Stimulated activated CD8-positive, alpha-beta memory T cell treated with anti-CD3 and anti-CD28 coated beads, Interleukin-15, amount 100 ng/mL, for 24 hours (primary cell): ENCODE measurements around the gene TNIP2.

Experiments
- DNase-seq: peaks from one replicate; pipeline ENCODE4 v3.0.0-alpha.2; 2020; ENCODE audit warnings: low read depth

Gene TNIP2

GRCh38 chr4:2716236-2716635, 39.9 kb downstream of the TNIP2 start:
- no peak for DNase-seq

GRCh38 chr4:2715426-2715825, 40.7 kb downstream of the TNIP2 start:
- DNase-seq = no peak

DNA sequence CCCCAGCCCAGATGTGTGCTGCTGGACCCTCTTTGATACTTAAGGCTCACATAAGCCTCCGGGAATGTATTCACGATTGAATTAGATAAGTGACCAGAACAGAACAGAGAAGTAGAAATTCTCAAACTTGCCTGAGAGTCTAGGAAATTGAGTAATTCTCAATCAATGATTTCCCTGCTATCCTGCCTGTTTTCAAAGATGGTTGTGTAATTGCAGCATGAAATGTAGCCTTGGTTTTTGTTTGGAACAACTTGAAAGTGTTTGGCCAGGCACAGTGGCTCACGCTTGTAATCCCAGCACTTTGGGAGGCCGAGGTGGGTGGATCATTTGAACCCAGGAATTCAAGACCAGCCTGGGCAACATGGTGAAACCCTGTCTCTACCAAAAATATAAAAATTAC, 41.2 kb downstream of the TNIP2 start:
- no peak for DNase-seq

GRCh38 chr4:2714061-2714770, 41.9 kb downstream of the TNIP2 start:
- no peak for DNase-seq

DNA sequence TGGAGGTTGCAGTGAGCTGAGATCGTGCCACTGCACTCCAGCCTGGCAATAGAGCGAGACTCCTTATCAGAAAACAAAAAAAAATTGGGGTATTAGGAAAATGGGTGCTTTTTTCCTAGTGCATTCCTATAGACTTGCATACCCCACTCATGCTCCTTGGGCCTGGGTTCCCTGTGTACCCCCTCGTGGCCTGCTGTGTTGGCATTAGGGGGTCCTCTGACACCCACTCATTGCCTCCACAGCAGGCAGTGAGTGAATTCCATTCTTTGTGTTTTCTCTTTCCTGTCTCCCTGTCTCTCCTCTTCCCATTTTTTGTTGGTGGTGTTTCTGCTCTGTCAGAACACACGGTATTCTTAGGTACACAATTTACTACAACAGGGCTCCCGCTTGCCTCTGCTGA, 42.8 kb downstream of the TNIP2 start:
- no peak for DNase-seq

- no peak for DNase-seq
Observed at GRCh38 chr4:2712261-2712842, 43.8 kb downstream of the TNIP2 start.

DNA sequence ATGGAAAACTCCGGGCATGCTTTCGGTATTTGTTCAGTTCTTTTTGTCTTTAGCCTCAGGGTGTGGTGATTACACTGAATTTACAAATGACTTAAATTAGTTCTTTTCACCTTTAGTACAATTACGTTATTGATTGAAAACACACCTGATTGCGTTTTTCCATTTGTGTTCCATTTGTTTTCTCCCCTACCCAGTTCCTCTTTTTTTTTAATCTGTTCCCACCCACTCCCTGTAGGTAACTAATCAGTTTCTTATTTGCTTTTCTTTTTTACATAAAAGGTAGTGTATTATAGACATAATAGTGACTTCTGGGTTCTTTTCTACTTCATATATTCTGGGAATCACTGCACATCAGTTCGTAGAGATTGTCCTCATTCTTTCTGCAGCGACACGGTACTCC, 53.4 kb downstream of the TNIP2 start:
- no peak for DNase-seq

DNA sequence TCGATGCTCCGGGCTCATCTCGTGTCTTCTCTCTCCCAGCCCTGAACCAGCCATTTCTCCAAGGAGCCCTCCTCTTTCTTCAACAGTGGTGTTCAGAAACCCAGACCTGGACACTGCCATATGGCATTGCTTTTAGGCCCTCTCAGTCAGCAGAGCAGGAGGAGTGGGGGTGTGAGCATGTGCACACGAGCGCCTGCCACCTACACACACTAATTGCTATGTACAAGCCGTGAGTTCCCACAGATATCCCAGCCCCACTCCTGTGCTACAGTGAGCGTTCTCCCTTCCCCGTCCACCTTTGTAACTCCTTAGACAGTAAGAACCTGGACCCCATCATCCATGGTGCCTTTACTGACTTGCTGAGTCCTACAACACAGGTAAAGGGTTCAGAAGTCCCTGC, 53.8 kb downstream of the TNIP2 start:
- DNase-seq = no peak

DNA sequence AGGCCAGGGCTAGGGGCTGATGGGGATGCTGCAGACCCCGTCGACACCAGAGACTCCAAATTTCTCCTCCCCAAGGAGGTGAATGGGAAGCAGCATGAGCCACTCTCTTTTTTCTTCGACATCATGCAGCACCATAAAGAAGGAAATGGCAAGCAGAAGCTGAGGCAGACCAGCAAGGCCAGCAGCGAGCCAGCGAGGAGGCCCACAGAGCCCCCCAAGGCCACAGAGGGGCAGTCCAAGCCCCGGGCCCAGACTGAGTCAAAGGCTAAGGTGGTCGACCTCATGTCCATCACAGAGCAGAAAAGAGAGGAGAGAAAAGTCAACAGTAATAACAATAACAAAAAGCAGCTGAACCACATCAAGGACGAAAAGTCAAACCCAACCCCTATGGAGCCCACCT, 56.1 kb downstream of the TNIP2 start:
- DNase-seq = no peak

DNA sequence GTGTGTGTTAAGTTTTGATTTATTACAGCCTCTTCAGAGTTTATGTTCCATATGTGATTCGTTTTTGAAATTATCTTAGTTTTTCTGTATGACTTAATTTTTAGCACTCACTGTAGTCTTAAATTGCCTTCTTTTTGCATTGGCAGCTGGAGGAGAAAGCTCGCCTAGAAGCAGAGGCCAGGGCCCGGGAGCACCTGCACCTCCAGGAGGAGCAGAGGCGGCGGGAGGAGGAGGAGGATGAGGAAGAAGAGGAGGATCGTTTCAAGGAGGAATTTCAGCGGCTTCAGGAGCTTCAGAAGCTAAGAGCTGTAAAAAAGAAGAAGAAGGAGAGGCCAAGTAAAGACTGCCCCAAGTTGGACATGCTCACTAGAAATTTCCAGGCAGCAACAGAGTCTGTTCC, 56.6 kb downstream of the TNIP2 start:
- no peak for DNase-seq

DNA sequence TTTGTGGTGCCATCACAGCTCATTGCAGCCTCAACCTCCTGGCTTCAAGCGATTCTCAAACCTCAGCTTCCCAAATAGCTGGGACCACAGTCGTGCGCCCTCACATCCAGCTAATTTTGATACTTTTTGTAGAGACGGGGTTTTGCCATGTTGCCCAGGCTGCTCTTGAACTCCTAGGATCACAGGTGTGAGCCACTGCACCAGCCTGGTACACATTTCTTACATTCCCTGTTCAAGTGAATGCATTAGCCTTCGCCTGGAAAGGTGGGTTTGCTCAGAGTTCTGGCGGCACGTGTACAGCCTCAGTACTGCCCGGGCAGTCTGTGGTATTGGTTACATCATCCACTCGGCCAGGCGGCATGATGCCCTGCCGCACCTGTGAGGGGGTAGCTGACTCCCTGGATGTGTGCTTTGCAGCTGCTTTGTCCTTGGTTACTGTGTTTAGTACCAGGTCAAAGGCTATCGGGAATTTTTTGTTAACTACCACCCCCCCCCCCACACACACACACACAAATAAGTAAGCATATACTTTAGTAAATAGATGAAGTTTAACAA, 57.1 kb downstream of the TNIP2 start:
- no peak for DNase-seq

- no peak for DNase-seq
Observed at GRCh38 chr4:2698504-2698903, 57.6 kb downstream of the TNIP2 start.

GRCh38 chr4:2697995-2698414, 58.1 kb downstream of the TNIP2 start:
- DNase-seq = no peak

GRCh38 chr4:2696423-2696822, 59.7 kb downstream of the TNIP2 start:
- no peak for DNase-seq

GRCh38 chr4:2695346-2696060, 60.6 kb downstream of the TNIP2 start:
- no peak for DNase-seq

GRCh38 chr4:2694691-2695090, 61.4 kb downstream of the TNIP2 start:
- no peak for DNase-seq

DNA sequence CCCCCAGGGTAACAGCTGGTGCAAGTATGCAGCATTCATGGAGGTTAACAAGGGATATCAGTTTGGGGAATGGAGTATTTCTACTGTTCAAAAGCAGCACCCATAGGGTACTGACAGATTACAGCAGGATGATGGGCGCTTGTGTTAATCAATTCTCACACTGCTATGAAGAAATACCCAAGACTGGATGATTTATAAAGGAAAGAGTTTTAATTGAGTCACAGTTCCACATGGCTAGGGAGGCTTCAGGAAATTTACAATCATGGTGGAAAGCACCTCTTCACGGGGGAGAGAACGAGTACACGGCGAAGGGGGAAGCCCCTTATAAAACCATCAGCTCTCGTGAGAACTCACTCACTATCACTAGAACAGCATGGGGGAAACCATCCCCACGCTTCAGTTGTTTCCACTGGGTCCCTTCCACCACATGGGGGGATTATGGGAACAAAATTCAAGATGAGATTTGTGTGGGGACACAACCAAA, 64.1 kb downstream of the TNIP2 start:
- no peak for DNase-seq
